ENCODE data around the gene HSP90AA1. TPM values are rescaled to one million over a fixed set of nuclear protein-coding genes. Genes with fewer than 3 reads are reported as not detected.
"Not testable (repeated sequence)": the region's sequence is repeated elsewhere in the genome, so short reads cannot be mapped to it uniquely, and the experiment has no call there.

HSP90AA1 gene
- total and polyA plus RNA-seq, 9 donors: 197 to 502 (median 299) TPM

DNA sequence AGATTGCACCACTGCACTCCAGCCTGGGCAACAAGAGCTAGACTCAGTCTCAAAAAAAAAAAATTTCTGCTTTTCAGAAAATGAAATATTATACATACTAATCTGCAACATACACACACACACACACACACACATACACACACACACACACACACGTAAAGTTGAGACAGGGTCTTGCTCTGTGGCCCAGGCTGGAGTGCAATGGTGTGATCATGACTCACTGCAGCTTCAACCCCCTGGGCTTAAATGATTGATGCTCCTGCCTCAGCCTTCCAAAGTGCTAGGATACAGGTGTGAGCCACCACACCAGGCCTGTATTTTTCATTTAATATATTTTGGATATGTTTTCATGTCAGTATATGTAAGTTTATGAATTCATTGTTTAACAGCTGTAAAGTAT lies 34.0 kb upstream of the HSP90AA1 start:
- no peak for DNase-seq
- no peaks in the 10 kb centered on the region for H3K36me3 ChIP-seq
- WGBS, 3 donors: 63 to 100% (median 85%) methylated on average over 1 of the region's 1 CpG
- H3K4me1 ChIP-seq (ENCODE audit: insufficient read depth): no peaks in the 10 kb centered on the region
- no peak overlapping the region for H3K4me3 ChIP-seq
- TF ChIP-seq EP300 (IDR thresholded peaks at IDR 0.05): no peak
- H3K27me3 ChIP-seq: no peaks in the 10 kb centered on the region
- peaks cover 0 to 4% of the 10 kb centered on the region in 2 donors for H3K9me3 ChIP-seq
- intact Hi-C loops (cut with DNase I): no loop called here
- H3K27ac ChIP-seq: no peak overlapping the region

DNA sequence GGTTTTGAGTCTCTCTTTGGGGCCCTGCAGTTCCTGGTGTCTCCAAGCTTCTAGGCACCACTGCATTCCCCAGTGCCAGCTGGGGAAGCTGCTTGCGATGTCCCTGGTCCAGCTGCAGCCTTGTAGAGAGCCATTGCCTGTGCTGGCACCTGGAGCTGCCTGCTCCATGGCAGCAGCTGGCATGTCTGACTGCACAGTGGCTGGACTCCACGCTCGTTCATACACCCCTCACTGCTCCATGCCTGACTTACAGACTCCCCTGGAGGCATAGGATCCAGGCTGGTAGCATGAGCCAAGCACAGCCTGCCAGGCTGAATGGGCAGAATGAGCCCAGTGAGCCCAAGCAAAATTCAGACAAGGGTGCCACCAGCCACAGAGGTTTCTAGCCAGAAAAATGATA lies 31.0 kb upstream of the HSP90AA1 start:
- DNase-seq: no peak
- Histone ChIP-seq H3K36me3 (no peaks in the 10 kb centered on the region), H3K27me3 (no peaks in the 10 kb centered on the region), H3K9me3 (peaks cover 0 to 4% of the 10 kb centered on the region in 2 donors), H3K4me1 (ENCODE audit: insufficient read depth) (no peaks in the 10 kb centered on the region), H3K4me3 (no peak overlapping the region), H3K27ac (no peak overlapping the region)
- WGBS, 3 donors: 88 to 95% (median 94%) methylated on average over 3 of the region's 3 CpGs
- intact Hi-C loops (cut with DNase I): no loop called here
- no peak for TF ChIP-seq EP300 (IDR thresholded peaks at IDR 0.05)
- TF ChIP-seq POLR2A (IDR thresholded peaks at IDR 0.05): no peak
- TF ChIP-seq, protein P1, sequence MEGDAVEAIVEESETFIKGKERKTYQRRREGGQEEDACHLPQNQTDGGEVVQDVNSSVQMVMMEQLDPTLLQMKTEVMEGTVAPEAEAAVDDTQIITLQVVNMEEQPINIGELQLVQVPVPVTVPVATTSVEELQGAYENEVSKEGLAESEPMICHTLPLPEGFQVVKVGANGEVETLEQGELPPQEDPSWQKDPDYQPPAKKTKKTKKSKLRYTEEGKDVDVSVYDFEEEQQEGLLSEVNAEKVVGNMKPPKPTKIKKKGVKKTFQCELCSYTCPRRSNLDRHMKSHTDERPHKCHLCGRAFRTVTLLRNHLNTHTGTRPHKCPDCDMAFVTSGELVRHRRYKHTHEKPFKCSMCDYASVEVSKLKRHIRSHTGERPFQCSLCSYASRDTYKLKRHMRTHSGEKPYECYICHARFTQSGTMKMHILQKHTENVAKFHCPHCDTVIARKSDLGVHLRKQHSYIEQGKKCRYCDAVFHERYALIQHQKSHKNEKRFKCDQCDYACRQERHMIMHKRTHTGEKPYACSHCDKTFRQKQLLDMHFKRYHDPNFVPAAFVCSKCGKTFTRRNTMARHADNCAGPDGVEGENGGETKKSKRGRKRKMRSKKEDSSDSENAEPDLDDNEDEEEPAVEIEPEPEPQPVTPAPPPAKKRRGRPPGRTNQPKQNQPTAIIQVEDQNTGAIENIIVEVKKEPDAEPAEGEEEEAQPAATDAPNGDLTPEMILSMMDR (IDR thresholded peaks at IDR 0.05): no peak

DNA sequence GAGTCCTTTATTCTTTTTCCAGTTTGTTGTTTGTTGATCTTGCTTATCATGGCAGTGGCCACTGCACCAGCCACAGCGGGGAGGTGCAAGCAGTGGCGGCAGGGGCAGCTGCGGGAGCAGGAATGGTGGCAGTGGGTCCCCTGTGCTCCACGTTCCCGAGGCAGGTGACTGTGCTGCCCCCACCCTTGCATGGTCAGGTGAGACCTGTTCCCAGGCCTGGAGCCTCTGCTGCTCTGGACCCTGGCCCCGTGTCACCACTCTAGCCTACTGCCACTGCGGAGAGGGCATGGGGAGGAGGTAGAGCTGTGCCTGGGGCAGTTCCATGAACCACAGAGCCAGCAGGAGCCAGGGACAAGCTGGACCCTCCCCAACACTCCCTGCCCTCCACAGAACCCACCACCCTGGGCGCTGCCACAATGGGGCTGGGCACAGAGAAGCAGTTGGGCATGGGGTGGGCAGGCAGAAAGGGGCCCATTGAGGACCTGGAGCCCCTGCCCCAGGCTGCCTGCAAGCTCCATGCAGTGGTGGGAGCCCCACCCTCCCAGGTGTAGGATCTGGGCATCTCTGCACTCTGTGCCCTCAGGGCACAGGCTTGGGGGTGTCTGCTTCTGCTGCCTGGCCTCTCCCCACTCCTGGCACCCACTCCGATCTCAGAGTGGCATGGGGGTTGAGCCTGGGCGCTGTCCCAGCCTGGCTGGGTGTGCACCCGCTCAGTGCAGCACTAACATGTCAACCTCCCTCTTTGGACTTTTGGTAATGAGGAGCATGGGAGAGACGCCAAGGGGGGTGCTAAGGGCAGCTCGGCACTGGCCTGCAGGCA lies 29.7 kb upstream of the HSP90AA1 start:
- intact Hi-C loops (cut with DNase I): no loop called here
- WGBS, 3 donors: 95 to 97% (median 97%) methylated on average over 13 of the region's 13 CpGs

DNA sequence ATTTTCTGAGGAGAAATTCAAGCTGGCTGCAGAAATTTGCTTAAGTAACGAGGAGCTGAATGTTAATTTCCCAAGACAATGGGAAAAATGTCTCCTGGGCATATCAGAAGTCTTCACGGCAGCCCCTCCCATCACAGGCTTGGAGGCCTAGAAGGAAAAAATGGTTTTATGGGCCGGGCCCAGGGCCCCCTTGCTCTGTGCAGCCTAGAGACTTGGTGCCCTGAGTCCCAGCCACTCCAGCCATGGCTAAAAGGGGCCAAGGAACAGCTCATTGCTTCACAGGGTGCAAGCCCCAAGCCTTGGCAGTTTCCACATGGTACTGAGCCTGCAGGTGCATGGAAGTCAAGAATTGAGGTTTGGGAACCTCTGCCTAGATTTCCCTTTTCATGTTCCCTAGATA lies 24.3 kb upstream of the HSP90AA1 start:
- H3K4me3 ChIP-seq: no peak overlapping the region
- TF ChIP-seq EP300 (IDR thresholded peaks at IDR 0.05): no peak
- no peak for TF ChIP-seq POLR2A (IDR thresholded peaks at IDR 0.05)
- TF ChIP-seq, protein P1 (IDR thresholded peaks at IDR 0.05): no peak
- H3K27me3 ChIP-seq: no peaks in the 10 kb centered on the region
- H3K4me1 ChIP-seq (ENCODE audit: insufficient read depth): no peaks in the 10 kb centered on the region
- DNase-seq: no peak
- no peaks in the 10 kb centered on the region for H3K9me3 ChIP-seq
- no peak overlapping the region for H3K27ac ChIP-seq
- intact Hi-C loops (cut with DNase I): no loop called here
- WGBS, 3 donors: 90 to 100% (median 94%) methylated on average over 3 of the region's 3 CpGs
- H3K36me3 ChIP-seq: no peaks in the 10 kb centered on the region

More for the DNA sequence above, 29.7 kb upstream of the HSP90AA1 start:
- no peaks in the 10 kb centered on the region for H3K36me3 ChIP-seq
- no peak overlapping the region for H3K27ac ChIP-seq
- H3K9me3 ChIP-seq: peaks cover 0 to 4% of the 10 kb centered on the region in 2 donors
- H3K27me3 ChIP-seq: no peaks in the 10 kb centered on the region
- DNase-seq: no peak
- H3K4me1 ChIP-seq (ENCODE audit: insufficient read depth): no peaks in the 10 kb centered on the region
- TF ChIP-seq POLR2A (IDR thresholded peaks at IDR 0.05) (no peak), EP300 (IDR thresholded peaks at IDR 0.05) (no peak)
- TF ChIP-seq, protein P1 (IDR thresholded peaks at IDR 0.05): no peak
- no peak overlapping the region for H3K4me3 ChIP-seq

DNA sequence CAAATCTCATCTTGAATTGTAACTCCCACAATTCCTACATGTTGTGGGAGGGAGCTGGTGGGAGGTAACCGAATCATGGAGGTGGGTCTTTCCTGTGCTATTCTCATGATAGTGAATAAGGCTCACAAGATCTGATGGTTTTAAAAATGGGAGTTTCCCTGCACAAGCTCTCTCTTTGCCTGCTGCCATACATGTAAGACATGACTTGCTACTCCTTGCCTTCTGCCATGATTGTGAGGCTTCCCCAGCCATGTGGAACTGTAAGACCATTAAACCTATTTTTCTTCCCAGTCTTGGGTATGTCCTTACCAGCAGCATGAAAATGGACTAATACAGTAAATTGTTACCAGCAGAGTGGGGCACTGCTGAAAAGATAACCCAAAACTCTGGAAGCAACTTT lies 22.5 kb upstream of the HSP90AA1 start:
- H3K27ac ChIP-seq, H3K4me3 ChIP-seq: not testable (repeated sequence)
- 94 to 96% (median 94%) methylated on average over 1 of the region's 1 CpG for WGBS, 3 donors

More for the DNA sequence above, 22.5 kb upstream of the HSP90AA1 start:
- H3K27me3 ChIP-seq; H3K36me3 ChIP-seq; intact Hi-C loops (cut with DNase I); DNase-seq; H3K9me3 ChIP-seq; H3K4me1 ChIP-seq (ENCODE audit: insufficient read depth): not testable (repeated sequence)
